ENCODE data around the gene ZNF469.

ZNF469 gene, protein sequence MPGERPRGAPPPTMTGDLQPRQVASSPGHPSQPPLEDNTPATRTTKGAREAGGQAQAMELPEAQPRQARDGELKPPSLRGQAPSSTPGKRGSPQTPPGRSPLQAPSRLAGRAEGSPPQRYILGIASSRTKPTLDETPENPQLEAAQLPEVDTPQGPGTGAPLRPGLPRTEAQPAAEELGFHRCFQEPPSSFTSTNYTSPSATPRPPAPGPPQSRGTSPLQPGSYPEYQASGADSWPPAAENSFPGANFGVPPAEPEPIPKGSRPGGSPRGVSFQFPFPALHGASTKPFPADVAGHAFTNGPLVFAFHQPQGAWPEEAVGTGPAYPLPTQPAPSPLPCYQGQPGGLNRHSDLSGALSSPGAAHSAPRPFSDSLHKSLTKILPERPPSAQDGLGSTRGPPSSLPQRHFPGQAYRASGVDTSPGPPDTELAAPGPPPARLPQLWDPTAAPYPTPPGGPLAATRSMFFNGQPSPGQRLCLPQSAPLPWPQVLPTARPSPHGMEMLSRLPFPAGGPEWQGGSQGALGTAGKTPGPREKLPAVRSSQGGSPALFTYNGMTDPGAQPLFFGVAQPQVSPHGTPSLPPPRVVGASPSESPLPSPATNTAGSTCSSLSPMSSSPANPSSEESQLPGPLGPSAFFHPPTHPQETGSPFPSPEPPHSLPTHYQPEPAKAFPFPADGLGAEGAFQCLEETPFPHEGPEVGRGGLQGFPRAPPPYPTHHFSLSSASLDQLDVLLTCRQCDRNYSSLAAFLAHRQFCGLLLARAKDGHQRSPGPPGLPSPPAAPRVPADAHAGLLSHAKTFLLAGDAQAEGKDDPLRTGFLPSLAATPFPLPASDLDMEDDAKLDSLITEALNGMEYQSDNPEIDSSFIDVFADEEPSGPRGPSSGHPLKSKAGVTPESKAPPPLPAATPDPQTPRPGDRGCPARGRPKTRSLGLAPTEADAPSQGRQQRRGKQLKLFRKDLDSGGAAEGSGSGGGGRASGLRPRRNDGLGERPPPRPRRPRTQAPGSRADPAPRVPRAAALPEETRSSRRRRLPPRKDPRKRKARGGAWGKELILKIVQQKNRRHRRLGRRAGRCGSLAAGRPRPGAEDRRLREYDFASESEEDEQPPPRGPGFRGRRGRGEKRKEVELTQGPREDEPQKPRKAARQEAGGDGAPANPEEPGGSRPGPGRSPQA (N-terminal part only)

DNA sequence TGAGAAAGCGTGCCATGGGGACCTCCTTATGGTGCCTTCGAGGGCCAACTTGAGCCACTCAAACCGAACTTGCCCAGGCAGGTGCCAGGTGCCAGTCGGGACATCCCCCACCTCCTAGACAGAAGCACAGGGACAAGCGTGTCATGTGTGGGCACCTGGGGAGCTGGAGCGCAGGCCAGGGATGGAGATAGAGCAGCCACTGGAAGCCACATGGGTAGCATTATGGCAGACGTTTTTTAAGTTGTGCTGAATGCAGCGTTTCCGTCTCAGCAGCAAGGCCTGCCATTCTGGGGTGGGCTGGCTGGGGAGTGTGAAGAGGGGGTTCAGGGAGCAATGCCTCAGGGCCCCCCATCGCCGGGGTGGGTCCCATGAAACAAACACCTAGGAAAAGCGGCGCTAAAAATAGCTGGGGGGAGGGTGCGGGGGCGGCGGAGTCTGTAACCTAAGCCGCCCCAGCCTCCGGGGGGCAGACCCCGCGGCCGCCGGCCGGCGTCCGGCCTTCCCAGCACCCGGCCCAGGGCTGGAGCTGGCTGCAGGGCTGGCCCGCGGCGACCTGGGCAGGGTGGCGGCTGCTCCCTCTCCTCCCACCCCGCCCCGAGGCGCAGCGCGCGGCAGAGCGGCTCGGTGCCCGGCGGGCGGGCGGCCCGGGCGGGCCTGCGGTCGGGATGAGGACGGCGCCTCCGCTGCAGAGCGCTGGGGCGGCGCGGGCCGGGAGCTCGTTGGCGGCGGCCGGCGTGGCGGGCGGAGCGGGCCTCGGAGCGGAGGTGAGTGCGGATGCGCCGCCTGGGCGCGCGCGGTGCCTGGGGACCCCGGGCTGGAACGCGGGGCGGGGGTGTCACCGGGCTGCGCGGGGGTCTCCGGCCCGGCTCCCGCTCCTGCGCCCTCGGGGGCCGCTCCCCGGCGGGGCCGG lies at the start of gene ZNF469:
ZNF469 (plus strand) TSS at position 469 of the 910 bp plus-strand sequence. CDS start 44,512 bp downstream, outside the sequence.
- no peak for TF ChIP-seq ZFX (IDR thresholded peaks at IDR 0.05)
- TF ChIP-seq, protein P1, sequence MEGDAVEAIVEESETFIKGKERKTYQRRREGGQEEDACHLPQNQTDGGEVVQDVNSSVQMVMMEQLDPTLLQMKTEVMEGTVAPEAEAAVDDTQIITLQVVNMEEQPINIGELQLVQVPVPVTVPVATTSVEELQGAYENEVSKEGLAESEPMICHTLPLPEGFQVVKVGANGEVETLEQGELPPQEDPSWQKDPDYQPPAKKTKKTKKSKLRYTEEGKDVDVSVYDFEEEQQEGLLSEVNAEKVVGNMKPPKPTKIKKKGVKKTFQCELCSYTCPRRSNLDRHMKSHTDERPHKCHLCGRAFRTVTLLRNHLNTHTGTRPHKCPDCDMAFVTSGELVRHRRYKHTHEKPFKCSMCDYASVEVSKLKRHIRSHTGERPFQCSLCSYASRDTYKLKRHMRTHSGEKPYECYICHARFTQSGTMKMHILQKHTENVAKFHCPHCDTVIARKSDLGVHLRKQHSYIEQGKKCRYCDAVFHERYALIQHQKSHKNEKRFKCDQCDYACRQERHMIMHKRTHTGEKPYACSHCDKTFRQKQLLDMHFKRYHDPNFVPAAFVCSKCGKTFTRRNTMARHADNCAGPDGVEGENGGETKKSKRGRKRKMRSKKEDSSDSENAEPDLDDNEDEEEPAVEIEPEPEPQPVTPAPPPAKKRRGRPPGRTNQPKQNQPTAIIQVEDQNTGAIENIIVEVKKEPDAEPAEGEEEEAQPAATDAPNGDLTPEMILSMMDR (conservative IDR thresholded peaks at IDR 0.05) = no peak
- no peak within 1 kb of the TSS for H3K27ac ChIP-seq

DNA sequence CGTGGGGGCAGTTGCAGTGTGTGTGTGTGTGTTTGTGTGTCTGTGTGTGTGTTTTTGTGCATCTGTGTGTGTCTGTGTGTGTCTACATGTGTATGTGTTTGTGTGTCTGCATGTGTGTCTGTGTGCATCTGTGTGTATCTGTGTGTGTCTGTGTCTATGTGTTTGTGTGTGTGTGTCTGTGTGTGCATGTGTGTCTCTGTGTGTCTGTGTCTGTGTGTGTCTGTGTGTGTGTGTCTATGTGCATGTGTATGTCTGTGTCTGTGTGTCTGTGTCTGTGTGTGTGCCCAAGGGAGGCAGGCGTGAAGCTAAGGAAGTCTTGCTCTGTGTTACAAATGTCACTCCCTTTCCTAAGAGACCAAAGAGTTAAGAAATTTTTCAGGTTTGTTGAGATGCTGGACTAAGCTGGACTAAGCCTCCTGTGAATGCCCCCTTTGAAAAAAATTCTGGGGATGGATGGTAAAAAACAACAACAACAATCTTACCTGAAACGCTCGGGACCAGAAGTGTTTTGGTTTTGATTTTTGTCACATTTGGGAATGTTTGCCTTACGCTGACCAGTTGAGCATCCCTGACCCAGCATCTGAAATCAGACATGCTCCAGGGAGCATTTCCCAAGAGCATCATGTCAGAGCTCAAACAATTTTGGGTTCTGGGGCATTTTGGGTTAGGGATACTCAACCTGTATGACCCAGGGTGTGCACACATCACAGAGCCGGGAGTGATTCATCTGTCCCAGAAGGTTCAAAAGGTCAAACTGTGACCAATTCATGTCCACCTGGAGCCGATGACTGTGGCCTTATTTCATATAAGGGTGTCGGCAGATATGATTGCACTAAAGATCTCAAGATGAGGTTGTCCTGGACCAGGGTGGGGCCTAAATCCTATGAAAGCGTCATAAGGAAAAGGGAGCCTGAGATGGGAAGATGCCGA lies 48.6 kb upstream of the ZNF469 start:
- no peak overlapping the region for H3K27ac ChIP-seq
- no peak for TF ChIP-seq ZFX (IDR thresholded peaks at IDR 0.05)
- TF ChIP-seq, protein P1 (conservative IDR thresholded peaks at IDR 0.05) = no peak

DNA sequence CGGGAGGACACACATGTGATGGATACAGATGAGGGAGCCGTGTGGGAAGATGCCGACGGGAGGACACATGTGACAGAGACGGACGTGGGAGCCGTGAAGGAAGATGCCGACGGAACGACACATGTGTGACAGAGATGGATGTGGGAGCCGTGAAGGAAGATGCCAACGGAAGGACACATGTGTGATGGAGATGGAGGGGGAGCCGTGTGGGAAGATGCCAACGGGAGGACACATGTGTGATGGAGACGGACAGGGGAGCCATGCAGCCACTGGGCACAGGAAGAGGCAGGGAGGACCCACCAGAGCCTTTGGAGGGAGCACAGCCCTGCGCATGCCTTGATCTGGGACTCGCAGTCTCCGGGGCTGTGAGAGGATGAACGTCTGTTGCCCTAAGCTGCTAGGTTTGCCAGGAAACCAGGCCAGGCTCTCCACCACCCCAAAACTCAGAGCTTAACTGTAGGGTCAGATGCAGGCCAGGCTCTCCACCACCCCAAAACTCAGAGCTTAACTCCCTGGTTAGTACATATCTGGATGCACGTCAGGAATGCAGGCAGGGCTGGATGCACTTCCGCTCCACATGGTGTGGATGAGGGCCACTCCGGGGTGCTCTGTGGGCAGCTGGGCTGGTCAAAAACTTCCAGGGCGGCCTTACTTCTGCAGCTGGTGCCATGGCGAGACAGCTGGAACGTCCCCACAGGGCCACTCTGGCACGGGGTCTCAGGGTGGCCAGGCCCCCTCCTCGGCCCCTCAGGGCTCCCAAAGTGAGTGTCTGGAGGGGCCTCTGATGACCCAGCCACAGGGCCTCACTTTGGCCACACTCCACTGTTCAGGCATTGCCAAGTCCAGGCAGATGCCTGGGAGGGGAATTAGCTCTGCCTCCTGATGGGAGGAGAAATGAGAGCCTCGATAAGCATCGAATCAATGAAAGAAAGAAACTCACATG lies 47.7 kb upstream of the ZNF469 start:
- TF ChIP-seq, protein P1 (conservative IDR thresholded peaks at IDR 0.05) = no peak
- TF ChIP-seq ZFX (IDR thresholded peaks at IDR 0.05) = no peak
- no peak overlapping the region for H3K27ac ChIP-seq

DNA sequence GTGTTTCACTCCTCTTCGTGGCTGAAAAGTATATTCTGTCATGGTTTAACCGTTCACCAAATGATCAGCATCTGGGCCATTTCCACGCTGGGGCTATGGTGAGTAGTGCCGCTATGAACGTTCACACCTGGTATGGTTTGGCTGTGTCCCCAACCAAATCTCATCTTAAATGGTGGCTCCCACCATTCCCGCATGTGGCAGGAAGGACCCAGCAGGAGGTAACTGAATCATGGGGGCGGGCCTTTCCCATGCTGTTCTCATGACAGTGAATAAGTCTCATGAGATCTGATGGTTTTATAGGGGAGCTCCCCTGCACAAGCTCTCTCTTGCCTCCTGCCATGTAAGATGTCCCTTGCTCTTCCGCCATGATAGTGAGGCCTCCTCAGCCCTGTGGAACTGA lies 45.7 kb upstream of the ZNF469 start:
- H3K27ac ChIP-seq = no peak overlapping the region
- TF ChIP-seq, protein P1 (conservative IDR thresholded peaks at IDR 0.05) = no peak
- no peak for TF ChIP-seq ZFX (IDR thresholded peaks at IDR 0.05)

DNA sequence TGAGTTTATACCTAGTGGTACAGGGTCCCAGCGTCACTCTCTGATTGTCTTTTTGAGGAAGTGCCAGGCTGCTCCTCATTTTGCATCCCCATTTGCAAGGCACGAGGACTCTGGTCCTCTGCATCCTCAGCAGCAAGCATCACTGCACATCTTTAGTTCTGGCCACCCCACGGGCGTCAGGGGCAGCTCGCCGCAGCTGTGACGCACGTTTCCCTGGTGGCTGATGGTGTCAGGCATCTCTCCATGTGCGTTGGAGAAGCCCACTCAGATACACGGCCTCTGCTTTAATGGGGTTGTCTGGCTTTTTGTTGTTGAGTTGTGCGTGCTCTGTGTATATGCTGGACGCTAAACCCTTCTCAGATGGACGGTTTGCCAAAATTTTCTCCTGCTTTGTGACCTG lies 45.2 kb upstream of the ZNF469 start:
- TF ChIP-seq, protein P1 (conservative IDR thresholded peaks at IDR 0.05) = no peak
- TF ChIP-seq ZFX (IDR thresholded peaks at IDR 0.05) = no peak
- H3K27ac ChIP-seq = no peak overlapping the region

All from C4-2B (cell line).